ENCODE data around the gene MSLN.
A peak's percentile ranks its signal among the peaks of the same experiment; 100 is the strongest.
"Not testable (repeated sequence)": the region's sequence is repeated elsewhere in the genome, so short reads cannot be mapped to it uniquely, and the experiment has no call there.

Gene MSLN

DNA sequence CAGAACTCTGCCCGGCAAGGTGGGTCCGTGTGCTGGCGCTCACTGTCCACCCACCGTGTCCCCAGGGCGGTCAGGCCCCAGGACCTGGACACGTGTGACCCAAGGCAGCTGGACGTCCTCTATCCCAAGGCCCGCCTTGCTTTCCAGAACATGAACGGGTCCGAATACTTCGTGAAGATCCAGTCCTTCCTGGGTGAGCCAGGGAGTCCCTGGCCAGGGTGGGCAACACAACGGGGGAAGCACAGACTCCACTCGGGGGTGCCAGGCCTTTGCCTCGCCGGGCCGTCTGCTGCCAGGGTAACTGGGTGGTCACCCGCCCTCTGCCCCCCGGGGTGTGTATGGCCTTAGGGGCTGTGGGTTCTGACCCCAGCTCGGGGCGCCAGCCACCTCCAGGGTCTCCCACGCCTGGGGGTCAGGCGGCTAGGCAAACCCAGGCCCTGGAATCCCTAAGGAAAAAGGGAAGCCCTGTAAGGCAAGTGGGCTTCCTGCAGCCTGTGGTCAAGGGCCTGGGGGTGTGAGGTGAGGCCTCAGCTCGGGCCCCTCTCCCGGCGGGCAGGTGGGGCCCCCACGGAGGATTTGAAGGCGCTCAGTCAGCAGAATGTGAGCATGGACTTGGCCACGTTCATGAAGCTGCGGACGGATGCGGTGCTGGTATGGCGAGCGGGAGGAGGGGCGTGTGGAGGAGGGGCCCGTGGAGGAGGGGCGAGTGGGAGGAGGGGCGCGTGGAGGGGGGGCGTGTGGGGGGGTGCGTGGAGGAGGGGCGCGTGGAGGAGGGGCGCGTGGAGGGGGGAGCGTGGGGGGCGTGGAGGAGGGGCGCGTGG lies 6.5 kb downstream of the MSLN start:
- in situ Hi-C loops (cut with HindIII; ENCODE audit: low pct_ligation_motif_present, low pct_unique_long_range_greater_than_20kb, low sequenced_read_pairs) = no loop called here
- no peak for DNase-seq

DNA sequence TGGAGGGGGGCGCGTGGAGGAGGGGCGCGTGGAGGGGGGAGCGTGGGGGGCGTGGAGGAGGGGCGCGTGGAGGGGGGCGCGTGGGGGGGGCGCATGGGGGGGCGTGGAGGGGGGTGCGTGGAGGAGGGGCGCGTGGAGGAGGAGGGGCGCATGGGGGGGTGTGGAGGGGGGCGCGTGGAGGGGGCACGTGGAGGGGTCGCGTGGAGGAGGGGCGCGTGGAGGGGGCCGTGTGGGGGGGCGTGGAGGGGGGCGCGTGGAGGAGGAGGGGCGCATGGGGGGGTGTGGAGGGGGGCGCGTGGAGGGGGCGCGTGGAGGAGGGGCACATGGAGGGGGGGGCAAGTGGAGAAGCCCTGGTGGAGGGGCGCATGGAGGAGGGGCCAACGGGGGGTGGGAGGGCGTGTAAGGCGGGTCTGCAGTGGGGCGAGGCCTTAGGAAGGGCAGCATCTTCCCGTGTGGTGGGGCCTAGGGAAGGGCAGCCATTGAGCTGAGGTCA lies 7.3 kb downstream of the MSLN start:
- in situ Hi-C loops (cut with HindIII; ENCODE audit: low pct_ligation_motif_present, low pct_unique_long_range_greater_than_20kb, low sequenced_read_pairs) = no loop called here
- DNase-seq = no peak

DNA sequence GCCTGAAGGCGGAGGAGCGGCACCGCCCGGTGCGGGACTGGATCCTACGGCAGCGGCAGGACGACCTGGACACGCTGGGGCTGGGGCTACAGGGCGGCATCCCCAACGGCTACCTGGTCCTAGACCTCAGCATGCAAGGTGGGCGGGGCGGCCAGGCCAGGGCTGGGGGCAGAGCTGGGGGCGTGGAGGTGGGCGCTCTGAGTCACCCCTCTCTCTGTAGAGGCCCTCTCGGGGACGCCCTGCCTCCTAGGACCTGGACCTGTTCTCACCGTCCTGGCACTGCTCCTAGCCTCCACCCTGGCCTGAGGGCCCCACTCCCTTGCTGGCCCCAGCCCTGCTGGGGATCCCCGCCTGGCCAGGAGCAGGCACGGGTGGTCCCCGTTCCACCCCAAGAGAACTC lies 7.9 kb downstream of the MSLN start:
- DNase-seq = no peak
- in situ Hi-C loops (cut with HindIII; ENCODE audit: low pct_ligation_motif_present, low pct_unique_long_range_greater_than_20kb, low sequenced_read_pairs) = no loop called here

DNA sequence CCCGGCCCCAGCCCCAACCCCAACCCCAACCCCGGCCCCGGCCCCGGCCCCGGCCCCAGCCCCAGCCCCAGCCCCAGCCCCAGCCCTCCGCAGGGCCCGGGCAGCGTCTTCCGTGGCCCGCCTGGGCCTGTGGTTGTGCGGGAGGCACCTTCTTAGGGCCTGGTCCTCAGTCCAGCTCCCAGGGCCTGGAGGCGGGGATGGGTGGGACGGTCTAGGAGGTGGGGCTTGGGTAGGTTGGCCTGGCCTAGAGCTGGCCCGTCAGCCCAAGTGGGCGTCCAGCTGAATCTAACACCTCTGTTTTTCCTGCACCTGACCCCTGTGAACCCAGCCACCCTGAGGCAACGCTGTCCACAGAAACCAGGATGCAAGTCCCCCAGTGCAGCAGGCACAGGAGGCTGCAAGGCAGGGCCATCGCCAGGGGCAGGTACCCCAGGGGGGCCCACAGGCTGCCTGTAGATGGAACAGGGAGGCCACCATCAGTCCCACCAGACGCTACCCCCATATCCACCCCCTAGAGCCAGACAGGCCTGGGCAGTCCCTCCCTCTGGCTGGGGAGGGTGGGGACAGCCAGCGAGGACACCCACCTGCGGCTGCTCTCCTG lies 8.8 kb downstream of the MSLN start:
- in situ Hi-C loops (cut with HindIII; ENCODE audit: low pct_ligation_motif_present, low pct_unique_long_range_greater_than_20kb, low sequenced_read_pairs) = no loop called here
- DNase-seq = no peak

DNA sequence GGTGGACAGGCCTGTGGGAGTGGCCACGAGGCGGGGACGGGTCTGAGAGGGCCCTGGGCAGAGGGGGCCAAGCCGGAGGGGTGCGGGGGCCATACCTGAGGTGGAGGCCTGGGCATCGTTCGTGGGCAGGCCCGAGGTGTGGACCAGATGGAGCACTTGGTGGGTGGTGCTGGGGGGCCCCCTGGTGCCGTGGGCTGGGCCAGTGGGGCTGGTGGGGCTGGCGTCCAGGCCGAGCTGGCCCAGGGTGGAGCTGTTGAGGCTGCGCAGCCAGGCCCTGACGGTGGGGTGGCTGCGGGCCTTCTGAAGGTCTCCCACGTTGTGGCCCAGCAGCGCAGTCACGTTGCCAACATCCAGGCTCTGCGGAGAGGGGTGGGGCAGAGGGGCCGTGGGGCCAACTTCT lies 9.4 kb downstream of the MSLN start:
- DNase-seq = no peak
- in situ Hi-C loops (cut with HindIII; ENCODE audit: low pct_ligation_motif_present, low pct_unique_long_range_greater_than_20kb, low sequenced_read_pairs) = no loop called here

DNA sequence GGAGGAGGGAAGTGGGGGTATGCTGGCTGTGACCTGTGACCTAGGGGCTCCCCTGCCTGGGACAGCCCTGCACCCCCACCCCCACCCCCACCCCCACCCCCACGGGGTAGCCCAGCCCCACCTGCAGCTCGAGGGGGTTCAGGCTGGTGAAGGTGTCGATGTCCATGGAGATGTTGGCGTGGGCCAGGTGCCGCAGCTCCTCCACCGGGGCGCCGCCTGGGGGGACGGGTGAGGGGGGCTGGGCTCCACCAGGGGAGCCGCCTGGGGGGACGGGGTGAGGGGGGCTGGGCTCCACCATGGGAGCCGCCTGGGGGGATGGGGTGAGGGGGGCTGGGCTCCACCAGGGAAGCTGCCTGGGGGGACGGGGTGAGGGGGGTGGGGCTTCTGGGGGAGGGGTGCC lies 9.9 kb downstream of the MSLN start:
- in situ Hi-C loops (cut with HindIII; ENCODE audit: low pct_ligation_motif_present, low pct_unique_long_range_greater_than_20kb, low sequenced_read_pairs) = no loop called here

DNA sequence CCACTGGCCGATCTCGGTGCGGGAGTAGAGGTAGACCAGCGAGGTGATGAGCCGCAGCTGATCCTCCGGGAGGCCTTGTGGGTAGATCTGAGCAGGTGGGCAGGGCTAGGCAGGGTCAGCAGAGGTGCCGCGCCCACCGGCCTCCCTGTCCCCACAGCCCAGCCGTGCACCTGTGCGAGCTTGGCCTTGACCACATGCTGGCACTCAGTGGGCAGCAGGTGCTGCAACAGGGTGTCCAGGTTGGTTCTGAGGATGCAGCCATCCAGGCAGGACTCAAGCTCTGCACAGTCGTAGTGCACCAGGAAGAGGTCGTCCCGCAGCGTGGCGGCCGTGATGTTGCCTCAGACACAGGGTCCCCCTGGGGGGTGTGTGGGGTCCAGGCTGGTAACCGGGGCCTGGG lies 12.4 kb downstream of the MSLN start:
- in situ Hi-C loops (cut with HindIII; ENCODE audit: low pct_ligation_motif_present, low pct_unique_long_range_greater_than_20kb, low sequenced_read_pairs) = no loop called here
- DNase-seq = no peak

More for the DNA sequence above, 9.9 kb downstream of the MSLN start:
- DNase-seq = no peak

DNA sequence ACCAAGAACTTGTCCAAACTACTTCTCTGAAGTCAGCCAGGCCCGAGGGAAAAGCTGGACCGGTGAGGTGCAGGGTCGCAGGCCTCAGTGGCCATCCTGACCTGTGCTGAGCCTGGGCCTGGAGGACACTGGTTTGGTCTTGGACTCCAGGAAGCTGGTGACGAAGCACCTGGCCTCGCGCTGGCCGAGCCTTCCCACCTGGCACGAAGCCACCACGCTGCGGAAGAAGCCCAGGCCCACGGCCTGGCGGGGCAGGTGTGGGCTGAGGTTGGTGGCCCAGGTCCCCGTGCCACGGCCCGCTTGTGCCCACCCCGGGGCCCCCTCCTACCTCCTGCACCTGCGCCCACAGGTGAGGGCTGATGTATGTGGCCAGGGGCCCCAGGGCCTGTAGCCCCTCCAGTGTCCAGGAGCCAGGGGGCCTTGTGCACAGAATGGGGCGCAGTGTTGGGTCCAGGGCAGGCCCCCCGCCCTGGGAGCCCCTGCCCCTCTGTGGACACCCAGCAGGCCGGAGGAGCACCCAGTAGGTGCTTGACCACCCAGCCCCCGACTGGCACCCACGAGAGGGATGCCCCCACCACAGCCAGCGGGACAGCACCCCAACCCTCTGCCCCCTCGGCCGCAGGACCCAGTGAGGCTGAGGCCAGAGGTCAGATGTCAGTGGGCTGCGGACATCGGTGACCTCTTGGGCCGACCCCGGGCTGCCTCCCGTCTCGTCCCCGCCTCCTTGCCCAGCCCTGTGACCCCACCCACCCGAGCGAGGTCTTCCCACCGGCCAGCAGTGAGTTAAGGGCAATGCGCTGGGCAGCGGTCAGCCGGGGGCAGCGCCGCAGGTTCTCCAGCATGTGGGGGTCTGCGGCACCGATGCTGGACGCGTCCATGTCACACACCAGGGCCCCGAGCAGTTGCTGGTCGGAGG lies 13.8 kb downstream of the MSLN start:
- in situ Hi-C loops (cut with HindIII; ENCODE audit: low pct_ligation_motif_present, low pct_unique_long_range_greater_than_20kb, low sequenced_read_pairs) = no loop called here
- DNase-seq = no peak

DNA sequence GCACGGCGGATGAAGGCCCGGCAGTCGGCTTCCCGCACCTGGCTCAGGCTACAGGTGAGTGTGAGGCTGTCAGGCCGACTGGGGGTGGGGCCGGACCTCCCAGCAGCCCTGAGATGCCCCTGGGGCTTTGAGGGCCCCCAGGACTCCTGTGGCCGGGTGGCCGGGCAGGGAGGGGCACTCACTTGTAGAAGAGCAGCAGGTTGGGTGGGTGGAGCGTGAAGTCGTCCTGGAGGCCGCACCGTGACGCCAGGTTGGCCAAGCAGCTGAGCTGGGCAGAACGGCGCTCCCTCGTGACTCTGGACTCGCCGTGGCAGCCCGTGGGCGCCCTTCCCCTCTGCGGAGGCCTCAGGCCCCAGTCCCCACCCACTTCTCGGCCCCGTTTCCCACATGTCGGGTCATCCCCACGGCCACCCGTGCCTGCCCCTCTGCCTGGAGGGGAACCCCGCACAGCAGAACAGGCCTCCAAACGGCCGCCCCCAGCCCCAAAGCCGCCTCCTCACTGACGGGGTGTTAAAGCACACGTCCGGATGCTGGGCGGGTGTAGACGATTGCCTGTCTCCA lies 14.8 kb downstream of the MSLN start:
- in situ Hi-C loops (cut with HindIII; ENCODE audit: low pct_ligation_motif_present, low pct_unique_long_range_greater_than_20kb, low sequenced_read_pairs) = no loop called here

DNA sequence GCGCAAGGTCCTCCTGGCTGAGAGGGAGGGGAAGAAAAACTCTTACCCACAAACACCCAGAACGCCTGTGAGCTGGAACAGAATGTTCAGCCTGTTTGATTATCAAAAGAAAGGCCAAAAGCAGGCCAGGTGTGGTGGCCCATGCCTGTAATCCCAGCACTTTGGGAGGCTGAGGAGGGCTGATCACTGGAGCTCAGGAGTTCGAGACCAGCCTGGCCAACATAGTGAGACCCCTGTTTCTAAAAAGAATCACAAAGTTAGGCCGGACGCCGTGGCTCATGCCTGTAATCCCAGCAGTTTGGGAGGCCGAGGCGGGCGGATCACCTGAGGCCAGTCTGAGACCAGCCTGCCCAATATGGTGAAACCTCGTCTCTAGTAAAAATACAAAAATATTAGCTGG lies 15.8 kb downstream of the MSLN start:
- DNase-seq; in situ Hi-C loops (cut with HindIII; ENCODE audit: low pct_ligation_motif_present, low pct_unique_long_range_greater_than_20kb, low sequenced_read_pairs): not testable (repeated sequence)

More for the DNA sequence above, 14.8 kb downstream of the MSLN start:
- DNase-seq = no peak

DNA sequence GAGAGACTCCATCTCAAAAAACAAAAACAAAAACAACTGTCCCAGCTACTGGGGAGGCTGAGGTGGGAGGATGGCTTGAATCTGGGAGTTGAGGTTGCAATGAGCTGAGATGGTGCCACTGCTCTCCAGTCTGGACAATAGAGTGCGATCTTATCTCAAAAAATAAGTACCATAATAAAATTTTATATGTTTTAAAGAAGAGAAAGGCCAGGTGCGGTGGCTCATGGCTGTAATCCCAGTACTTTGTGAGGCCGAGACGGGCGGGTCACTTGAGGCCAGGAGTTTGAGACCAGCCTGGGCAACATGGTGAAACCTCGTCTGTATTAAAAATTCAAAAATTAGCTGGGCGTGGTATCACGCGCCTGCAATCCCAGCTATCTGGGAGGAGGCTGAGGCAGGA lies 16.3 kb downstream of the MSLN start:
- in situ Hi-C loops (cut with HindIII; ENCODE audit: low pct_ligation_motif_present, low pct_unique_long_range_greater_than_20kb, low sequenced_read_pairs) = no loop called here
- DNase-seq = no peak

DNA sequence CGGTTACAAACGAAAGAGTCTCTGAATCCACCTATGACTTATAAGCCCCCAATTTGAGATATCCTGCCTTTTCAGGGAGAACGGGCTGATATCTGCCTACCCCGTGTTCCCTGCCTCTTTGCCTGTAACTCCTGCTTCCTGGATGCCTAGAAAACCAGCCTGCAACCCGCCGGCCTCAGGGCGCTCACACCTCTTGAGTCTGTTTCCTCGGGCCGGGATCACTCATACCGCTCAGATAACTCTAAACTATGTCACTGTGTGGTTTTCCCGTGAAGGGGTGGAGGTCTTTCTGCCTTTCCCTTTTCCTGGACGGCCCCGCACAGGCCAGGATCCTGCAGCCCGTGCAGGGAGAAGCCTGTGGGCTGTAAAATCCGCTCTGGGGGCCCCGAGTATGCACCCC lies 17.3 kb downstream of the MSLN start:
- in situ Hi-C loops (cut with HindIII; ENCODE audit: low pct_ligation_motif_present, low pct_unique_long_range_greater_than_20kb, low sequenced_read_pairs) = no loop called here
- DNase-seq = peak; percentile 23

DNA sequence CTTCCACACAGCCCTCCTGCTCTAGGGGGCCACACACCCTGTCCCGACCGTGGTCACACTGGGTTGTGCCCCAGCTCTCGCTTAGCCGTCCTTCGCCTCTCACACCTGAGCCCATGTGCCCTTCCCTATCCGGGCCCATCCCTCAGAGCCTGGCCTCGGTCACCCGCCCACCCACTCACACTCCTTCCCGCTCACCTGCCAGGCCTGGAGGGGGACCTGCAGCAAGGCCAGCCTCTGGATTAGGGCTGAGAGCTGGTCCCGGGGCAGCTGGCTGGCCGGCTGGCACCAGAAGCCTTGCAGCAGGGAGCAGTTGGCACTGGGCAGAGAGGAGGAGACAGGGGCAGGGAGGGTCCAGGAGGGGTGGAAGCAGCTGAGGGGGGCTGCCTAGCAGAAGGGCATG lies 17.9 kb downstream of the MSLN start:
- in situ Hi-C loops (cut with HindIII; ENCODE audit: low pct_ligation_motif_present, low pct_unique_long_range_greater_than_20kb, low sequenced_read_pairs) = no loop called here
- DNase-seq = no peak

DNA sequence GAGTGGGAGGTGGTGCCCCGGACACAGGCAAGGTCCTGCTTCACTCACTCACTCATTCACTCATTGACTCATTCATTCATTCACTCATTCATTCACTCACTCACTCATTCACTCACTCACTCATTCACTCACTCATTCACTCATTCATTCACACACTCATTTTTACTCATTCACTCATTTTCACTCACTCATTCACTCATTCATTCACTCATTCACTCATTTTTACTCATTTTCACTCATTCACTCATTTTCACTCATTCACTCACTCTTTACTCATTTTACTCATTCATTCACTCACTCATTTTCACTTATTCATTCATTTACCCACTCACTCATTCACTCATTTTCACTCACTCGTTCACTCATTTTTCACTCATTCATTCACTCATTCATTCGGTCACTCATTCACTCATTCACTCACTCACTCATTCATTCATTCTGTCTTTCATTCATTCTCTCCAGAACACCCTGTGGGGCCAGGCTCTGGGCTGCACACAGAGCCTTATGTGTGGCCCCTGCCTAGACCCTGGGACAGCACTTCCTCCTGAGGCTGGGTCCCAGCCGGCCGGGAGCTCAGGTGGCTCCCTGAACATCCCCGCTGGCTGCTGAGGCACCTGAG lies 18.5 kb downstream of the MSLN start:
- DNase-seq = no peak
- in situ Hi-C loops (cut with HindIII; ENCODE audit: low pct_ligation_motif_present, low pct_unique_long_range_greater_than_20kb, low sequenced_read_pairs) = no loop called here

DNA sequence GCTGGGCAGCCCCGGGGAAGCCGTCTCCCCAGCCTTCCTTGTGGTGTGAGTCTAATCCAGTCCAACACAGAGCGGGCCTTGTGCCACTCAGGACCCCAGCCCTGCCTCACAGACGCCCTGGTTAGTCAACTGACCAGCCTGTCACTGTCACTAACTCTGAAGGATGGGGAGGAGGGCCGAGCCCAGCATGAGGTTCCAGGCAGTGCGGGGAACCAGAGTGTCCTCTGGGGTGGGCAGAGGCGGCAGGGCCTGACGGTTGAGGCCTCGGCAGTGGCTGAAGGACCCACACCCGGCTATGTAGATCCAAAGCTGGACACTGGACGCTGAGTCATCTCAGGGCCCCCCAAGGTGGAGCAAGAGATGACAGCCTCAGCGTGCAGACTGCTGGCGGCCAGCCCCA lies 19.0 kb downstream of the MSLN start:
- no peak for DNase-seq
- in situ Hi-C loops (cut with HindIII; ENCODE audit: low pct_ligation_motif_present, low pct_unique_long_range_greater_than_20kb, low sequenced_read_pairs) = no loop called here

DNA sequence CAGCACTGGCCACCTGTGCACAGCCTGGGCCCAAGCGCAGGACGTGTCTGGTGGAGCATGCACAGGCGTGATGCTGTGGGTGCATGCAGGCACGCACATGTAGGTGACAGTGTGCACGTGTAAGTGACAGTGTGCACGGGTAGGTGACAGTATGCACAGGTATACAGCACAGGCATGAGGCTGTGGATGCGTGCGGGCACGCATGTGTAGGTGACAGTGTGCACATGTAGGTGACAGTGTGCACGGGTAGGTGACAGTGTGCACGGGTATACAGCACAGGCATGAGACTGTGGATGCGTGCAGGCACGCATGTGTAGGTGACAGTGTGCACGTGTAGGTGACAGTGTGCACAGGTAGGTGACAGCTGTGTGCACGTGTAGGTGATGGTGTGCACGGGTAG lies 19.8 kb downstream of the MSLN start:
- in situ Hi-C loops (cut with HindIII; ENCODE audit: low pct_ligation_motif_present, low pct_unique_long_range_greater_than_20kb, low sequenced_read_pairs) = no loop called here
- DNase-seq = no peak

DNA sequence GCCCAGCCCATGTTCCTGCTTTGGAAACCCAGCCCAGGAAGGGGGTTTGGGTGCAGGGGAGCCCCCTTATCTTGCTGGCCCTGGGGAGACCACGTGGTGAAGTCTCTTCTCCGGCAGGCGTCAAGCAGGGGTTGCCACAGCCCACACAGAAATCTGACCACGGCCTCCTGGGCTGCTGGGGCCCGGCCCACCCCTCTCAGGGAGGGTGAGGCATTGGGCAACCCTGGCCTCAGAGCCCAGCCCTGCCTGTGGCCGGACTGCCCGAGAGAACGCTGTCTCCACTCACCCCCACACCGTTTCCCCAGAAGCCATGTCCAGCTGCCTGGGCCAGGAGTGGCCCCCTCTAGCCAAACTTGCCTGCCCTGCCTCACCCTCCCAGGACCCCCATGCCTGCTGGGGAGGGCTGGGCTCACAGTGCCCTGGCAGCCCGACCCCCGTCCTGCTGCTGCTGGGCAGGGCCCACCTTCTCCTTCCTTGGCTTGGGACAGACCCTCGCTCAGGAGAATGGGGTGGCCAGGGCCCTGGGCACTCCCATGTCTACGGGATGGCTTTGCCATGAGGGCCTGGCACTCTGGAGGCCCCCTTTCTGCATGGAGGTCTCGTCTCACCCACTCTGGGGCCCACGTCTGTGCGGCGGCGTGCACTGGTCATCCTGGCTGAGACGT lies 20.9 kb downstream of the MSLN start:
- in situ Hi-C loops (cut with HindIII; ENCODE audit: low pct_ligation_motif_present, low pct_unique_long_range_greater_than_20kb, low sequenced_read_pairs) = no loop called here

DNA sequence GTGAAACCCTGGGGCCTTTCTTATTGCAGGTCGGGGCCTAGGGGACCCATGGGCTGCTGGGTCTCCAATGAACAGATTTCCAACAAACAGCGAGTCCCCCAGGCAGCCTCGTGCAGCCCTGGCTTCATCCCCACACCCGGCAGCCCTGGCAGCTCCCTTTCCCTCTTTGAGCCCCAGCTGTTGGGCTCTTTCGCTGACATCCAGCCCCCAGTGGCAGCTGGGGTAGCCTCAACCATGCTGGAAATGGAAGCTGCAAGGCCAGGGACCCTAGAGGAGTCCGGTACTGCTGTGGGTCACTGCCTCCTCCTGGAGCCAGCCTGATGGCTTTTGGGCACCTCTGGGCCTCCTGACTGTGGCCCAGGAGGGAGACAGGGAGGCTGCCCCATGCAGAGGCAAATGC lies 21.7 kb downstream of the MSLN start:
- in situ Hi-C loops (cut with HindIII; ENCODE audit: low pct_ligation_motif_present, low pct_unique_long_range_greater_than_20kb, low sequenced_read_pairs) = no loop called here
- DNase-seq = no peak

More for the DNA sequence above, 20.9 kb downstream of the MSLN start:
- DNase-seq = no peak
